ENCODE measurements around the gene AKAP13.
"Not testable (repeated sequence)": the region's sequence is repeated elsewhere in the genome, so short reads cannot be mapped to it uniquely, and the experiment has no call there.

AKAP13 gene

DNA sequence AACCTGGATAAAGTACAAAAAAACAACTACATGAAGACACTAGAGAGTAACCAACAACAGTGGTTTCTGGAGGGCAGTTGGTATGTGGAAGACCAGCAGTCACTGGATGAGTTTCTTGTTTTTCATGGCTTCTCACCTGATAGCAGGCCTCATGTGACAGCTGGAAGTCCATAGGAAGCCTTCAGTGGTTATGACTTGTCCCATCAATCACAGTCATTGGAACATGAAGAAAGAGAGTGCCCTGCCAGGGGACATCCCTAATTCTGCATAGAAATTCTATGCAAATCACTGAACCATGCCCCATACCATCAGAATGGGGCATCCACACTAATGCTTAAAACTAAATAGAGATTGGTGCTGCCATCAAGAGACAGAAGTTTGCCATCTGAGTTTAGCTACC is 81.6 kb downstream of the AKAP13 start:
- in situ Hi-C loops (cut with MboI; ENCODE audit: low pct_unique_long_range_greater_than_20kb, low sequenced_read_pairs): no loop called here
- no peak for DNase-seq

DNA sequence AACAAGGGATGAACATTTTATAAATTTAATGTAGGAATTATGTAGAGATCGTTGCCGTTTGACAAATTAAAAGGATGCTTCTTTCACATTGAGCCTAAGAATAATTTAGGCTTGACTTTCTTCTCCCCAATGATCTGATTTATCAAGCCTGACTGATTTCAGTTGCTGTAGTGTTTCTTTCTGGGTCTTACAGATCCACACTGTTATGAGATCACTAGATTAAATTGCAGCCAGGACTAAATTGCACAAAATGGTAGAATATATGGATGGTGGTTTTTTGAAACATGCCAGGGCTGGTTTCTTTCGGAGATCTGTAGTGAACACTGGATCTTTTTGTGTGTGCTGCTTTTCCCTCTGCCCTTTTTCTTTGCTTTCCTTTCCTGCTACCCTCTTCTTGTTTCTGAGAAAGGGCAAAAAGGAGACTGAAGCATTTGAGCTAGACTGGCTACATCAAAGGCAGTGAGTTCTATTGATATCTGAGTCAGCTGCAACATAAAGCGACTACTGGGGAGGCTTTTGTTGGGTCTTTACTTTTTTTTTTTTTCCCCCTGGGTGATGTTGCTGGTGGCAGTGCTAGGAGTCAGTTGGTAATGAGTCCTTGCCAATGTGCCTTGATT is 83.0 kb downstream of the AKAP13 start:
- DNase-seq: no peak
- in situ Hi-C loops (cut with MboI; ENCODE audit: low pct_unique_long_range_greater_than_20kb, low sequenced_read_pairs): no loop called here

DNA sequence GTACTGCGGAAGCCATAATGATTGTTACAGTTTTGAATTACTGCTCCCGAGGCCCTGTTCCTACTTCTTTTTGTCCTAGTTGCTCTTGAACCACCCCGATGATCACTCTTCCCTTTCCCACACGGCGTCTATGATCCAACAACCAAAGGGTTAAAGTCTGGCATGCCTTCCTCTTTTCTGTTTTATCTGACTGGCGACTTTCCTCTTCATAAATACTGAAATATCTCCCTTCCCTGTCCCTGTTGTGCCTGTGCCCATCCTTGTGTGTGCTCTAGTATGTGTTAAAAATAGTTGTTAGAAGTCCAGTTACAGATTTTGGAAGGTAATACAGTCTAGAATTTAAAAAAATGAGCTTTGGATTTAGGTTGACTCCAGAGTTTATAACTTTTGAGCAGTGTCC is 83.6 kb downstream of the AKAP13 start:
- peak; percentile 55 for DNase-seq
- in situ Hi-C loops (cut with MboI; ENCODE audit: low pct_unique_long_range_greater_than_20kb, low sequenced_read_pairs): no loop called here

DNA sequence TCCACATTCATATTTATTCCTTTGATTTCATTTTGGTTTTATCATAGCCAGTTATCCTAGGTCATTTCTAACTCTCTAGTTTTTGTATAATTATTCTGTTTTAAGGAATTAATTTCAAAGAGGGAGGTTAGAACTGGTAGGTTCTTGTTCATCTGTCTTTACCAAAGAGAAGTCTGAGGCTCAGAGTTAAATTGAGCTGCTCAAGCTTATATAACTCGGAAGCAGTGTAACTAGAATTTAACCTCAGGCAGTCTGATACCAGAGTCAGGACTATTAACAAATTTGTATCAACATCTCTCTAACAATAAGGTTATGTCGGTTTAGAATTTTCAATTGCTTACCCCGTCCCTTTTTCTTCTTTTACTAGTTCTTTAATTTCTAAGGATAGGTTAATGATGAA is 84.1 kb downstream of the AKAP13 start:
- no peak for DNase-seq
- in situ Hi-C loops (cut with MboI; ENCODE audit: low pct_unique_long_range_greater_than_20kb, low sequenced_read_pairs): no loop called here

DNA sequence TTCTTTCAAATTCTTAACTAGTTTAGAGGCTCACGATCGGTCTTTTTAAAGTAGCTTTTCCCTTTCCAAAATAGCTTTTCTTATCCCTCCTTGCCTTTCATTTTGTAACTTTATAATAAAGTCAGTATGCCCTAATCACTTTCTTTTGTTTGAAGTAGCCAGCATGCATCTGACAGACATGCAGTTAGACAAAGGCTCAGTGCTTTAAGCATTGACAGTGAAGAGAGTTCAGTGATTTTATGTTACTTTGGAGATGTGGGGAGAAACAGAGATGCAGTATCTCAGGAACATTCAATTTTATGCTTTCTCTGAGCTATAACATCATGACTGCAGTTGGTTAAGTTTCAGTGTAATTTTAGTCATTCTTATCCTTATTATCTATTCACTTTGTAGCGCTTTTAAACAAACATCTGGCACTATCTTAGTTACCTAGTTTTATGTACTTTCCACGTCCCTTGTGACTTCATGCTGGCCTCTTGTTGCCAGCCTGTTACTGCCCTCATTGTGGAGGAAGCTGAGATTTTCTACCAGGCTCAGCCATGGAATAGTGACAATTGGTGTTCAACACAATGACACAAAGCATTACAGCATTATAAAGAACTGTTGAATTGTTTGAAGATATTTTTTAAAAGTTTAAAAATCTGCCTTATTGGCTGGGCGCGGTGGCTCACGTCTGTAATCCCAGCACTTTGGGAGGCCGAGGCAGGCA is 90.3 kb downstream of the AKAP13 start:
- in situ Hi-C loops (cut with MboI; ENCODE audit: low pct_unique_long_range_greater_than_20kb, low sequenced_read_pairs): no loop called here
- no peak for DNase-seq

GRCh38 chr15:85472349-85472748 is 91.9 kb downstream of the AKAP13 start:
- in situ Hi-C loops (cut with MboI; ENCODE audit: low pct_unique_long_range_greater_than_20kb, low sequenced_read_pairs): no loop called here
- no peak for DNase-seq

DNA sequence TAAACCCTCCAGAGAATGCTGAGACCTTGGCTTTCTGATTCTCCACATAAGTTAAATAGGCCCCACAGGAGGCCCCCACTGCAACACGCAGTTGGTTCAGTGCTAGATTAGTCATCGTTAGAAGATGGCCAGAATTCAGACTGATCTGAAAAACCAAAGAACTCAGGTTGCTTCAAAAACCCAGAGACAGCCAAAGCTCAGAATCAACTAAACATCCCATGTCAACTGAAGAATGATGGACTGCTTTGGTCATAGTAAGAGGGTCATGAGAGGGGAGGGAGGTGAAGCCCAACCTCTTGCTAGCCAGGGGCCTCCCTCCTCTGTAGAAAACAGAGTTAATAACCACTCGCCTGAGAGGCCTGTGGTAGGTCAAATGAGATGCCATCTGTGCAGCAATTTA is 93.1 kb downstream of the AKAP13 start:
- DNase-seq: no peak
- in situ Hi-C loops (cut with MboI; ENCODE audit: low pct_unique_long_range_greater_than_20kb, low sequenced_read_pairs): no loop called here

DNA sequence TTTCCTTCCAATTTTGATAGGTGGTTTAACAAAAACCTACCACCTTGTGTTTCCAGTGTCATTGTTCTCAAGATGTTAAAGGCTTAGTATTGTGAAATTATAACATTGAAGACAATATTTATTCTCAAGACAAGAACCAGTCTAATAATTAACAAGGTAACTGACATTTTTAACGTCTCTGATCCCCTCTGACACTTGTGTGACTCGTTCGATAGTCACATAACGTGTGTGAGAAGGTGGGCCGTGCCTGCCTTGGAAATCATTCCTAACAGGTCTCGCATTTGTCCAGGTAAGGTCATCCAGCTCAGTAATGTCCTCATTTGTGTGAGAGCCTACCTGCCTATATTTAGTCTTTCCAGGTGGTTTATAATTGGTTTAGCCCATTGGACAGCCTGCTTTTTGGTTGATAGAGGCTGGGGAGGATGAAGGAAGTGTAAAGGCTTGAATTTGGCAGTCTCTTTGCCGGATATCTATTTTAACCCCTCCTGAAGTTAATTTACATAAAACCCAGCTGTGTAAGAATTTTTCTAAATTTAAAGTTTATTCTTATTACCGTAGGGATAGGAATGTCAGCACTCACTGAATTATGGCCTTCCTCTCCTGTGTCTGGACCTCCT is 94.4 kb downstream of the AKAP13 start:
- in situ Hi-C loops (cut with MboI; ENCODE audit: low pct_unique_long_range_greater_than_20kb, low sequenced_read_pairs): no loop called here
- no peak for DNase-seq

DNA sequence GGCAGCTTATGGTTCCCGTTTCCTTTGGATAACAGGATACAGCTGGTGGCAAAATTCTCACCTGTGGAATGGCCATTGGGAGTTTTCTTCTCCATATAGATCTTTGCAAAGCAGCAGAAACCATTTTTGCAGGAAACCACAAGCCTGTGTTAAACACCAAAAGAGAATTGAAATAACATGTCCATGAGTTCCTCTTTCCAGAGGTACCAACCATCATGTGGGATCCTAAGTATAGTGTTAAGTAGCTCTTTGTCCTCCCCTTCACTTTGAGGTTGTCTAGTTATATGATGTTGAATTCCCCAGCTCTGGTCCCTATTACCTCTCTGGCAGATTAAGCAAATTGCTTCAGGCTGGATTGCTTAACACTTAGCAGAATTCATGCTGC is 94.9 kb downstream of the AKAP13 start:
- in situ Hi-C loops (cut with MboI; ENCODE audit: low pct_unique_long_range_greater_than_20kb, low sequenced_read_pairs): no loop called here
- peak; percentile 96 for DNase-seq

DNA sequence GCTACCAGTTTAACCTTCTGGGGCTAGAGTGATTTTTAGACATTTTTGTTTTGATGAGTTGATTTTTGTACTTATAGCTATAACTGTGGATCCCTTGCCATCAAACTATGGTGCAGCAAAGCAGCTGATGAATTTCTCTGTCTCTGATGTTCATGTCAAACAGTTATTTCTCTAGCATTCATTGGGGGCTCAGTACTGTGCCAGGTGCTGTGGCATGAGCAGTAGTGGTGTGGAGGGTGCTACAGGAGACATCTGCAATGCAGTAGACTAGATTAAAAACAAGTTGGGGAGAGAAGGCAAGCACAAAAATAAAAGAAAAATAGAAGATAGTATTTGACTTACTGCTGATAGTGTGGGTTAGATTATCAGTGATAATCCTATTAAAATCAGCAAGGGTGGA is 95.3 kb downstream of the AKAP13 start:
- DNase-seq: no peak
- in situ Hi-C loops (cut with MboI; ENCODE audit: low pct_unique_long_range_greater_than_20kb, low sequenced_read_pairs): no loop called here

- DNase-seq: no peak
- in situ Hi-C loops (cut with MboI; ENCODE audit: low pct_unique_long_range_greater_than_20kb, low sequenced_read_pairs): no loop called here
Observed at GRCh38 chr15:85477061-85477460, 96.7 kb downstream of the AKAP13 start.

DNA sequence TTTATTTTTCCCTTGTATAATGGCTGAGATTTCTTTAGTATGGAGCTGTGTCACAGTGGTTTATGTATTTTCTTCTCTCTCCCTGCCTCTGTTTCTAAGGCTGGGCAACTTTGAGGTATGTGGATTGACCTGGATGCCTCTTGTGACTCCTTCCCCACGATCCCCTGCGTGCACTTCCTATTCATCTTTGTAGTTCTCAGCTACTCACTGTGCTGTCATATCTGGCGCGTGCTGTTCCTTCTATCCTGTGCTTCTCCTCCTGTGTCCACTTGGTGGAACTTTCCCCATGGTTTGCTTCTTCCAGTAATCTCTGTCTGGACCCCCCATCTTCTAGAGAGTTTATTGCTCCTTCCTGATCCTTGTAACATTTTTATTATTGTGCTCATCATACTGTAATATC is 97.3 kb downstream of the AKAP13 start:
- in situ Hi-C loops (cut with MboI; ENCODE audit: low pct_unique_long_range_greater_than_20kb, low sequenced_read_pairs): no loop called here

GRCh38 chr15:85479071-85479647 is 98.8 kb downstream of the AKAP13 start:
- in situ Hi-C loops (cut with MboI; ENCODE audit: low pct_unique_long_range_greater_than_20kb, low sequenced_read_pairs): no loop called here
- no peak for DNase-seq

More for the DNA sequence above, 97.3 kb downstream of the AKAP13 start:
- DNase-seq: no peak

DNA sequence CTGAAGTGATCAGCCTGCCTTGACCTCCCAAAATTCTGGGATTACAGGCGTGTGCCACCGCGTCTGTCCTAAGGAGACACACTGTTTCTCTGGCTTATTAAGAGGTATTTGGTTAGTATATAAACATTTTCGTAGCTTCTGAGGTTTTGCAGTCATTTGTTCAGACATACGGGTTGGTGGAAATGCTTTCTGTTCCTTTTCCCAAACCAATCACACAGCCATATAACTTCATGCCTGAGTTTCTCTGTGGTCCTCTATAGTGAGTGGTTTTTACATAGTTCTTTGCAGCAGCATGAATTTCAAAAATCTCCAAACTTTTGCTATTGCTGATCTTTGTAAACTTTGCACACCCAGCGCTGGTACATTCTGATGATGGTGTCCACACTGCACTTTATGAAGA is 100.5 kb downstream of the AKAP13 start:
- DNase-seq: no peak
- in situ Hi-C loops (cut with MboI; ENCODE audit: low pct_unique_long_range_greater_than_20kb, low sequenced_read_pairs): no loop called here

- DNase-seq; in situ Hi-C loops (cut with MboI; ENCODE audit: low pct_unique_long_range_greater_than_20kb, low sequenced_read_pairs): not testable (repeated sequence)
Observed at GRCh38 chr15:85481543-85481942, 101.1 kb downstream of the AKAP13 start.

DNA sequence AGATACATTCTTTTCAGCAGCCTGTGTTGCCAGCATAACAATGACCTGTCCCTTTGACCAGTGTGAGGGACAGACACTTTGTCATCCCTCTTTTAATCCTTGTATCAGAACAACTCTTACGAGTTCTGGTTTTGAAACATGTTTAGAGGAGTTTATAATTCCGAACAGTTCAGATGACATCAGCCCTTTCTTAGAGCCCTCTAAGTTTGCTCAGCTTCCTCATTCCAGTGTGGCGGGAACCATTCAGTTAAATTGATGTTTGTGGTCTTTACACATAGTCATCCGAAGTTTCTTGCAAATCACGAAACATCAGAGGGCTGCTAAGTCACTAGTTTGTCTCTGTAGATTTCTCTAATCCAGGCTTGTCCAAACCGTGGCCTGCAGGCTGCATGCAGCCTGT is 102.5 kb downstream of the AKAP13 start:
- in situ Hi-C loops (cut with MboI; ENCODE audit: low pct_unique_long_range_greater_than_20kb, low sequenced_read_pairs): no loop called here
- peak; percentile 81 for DNase-seq

GRCh38 chr15:85483955-85484354 is 103.6 kb downstream of the AKAP13 start:
- DNase-seq; in situ Hi-C loops (cut with MboI; ENCODE audit: low pct_unique_long_range_greater_than_20kb, low sequenced_read_pairs): not testable (repeated sequence)

DNA sequence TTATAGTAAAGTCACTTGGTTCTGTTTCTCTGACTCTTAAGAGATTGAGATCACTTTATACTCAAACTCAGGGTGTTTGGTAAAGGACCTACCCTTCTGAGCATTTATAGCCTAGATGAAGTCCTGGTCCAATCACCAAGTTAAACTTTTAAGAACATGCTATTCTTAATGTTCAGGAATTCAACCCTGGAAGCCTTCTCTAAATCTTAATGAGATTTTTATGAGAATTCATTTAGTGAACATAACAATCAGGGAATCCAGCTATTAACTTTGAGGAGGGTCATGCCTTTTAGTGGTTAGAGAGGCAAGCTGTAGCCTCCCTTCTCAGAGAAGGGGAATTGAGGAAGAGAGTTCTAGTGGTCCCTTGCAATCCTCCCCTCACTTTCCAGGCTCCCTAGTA is 104.5 kb downstream of the AKAP13 start:
- DNase-seq; in situ Hi-C loops (cut with MboI; ENCODE audit: low pct_unique_long_range_greater_than_20kb, low sequenced_read_pairs): not testable (repeated sequence)

- DNase-seq: peak; percentile 84
- in situ Hi-C loops (cut with MboI; ENCODE audit: low pct_unique_long_range_greater_than_20kb, low sequenced_read_pairs): no loop called here
Observed at GRCh38 chr15:85485956-85486567, 105.7 kb downstream of the AKAP13 start.

- not testable (repeated sequence) for DNase-seq
Observed at GRCh38 chr15:85487796-85488195, 107.4 kb downstream of the AKAP13 start.

More at GRCh38 chr15:85487796-85488195, 107.4 kb downstream of the AKAP13 start:
- in situ Hi-C loops (cut with MboI; ENCODE audit: low pct_unique_long_range_greater_than_20kb, low sequenced_read_pairs): not testable (repeated sequence)

Measured in KBM-7 (cell line).